Mesenchymal stem cell (in vitro differentiated cells and primary cell): ENCODE results near the gene P2RY2.
A peak's percentile ranks its signal among the peaks of the same experiment; 100 is the strongest.

Experiments used
- DNase-seq: peaks from one replicate; pipeline ENCODE4 v3.0.0-alpha.2; 2013
- H2AFZ ChIP-seq: one replicate; pipeline ENCODE4 v1.6.1; 2013; ENCODE audit warnings: low read depth, mild to moderate bottlenecking, control low read depth, inconsistent platforms, low read length, moderate library complexity
- H2AK5ac ChIP-seq: 2 replicates; pipeline ENCODE4 v1.6.1; 2013; ENCODE audit warnings: low read length, moderate library complexity, mild to moderate bottlenecking, inconsistent platforms; ENCODE audit not compliant: severe bottlenecking
- H2BK120ac ChIP-seq: one replicate; pipeline ENCODE4 v1.6.1; 2013; ENCODE audit warnings: low read depth, mild to moderate bottlenecking, inconsistent platforms, low read length, moderate library complexity
- H2BK12ac ChIP-seq, 2 experiments: one replicate each; pipeline ENCODE4 v1.6.1; 2013; ENCODE audit warnings: inconsistent platforms in 2 of 2, low read length in 2 of 2, mild to moderate bottlenecking in 2 of 2, moderate library complexity in 2 of 2, control low read depth in 1 of 2
- H2BK15ac ChIP-seq: one replicate; pipeline ENCODE4 v1.6.1; 2013; ENCODE audit warnings: mild to moderate bottlenecking, low read depth, inconsistent platforms; ENCODE audit not compliant: poor library complexity, severe bottlenecking
- H2BK5ac ChIP-seq: 2 replicates; pipeline ENCODE4 v1.6.1; 2013; ENCODE audit warnings: low read depth, mild to moderate bottlenecking, low read length, control low read depth, inconsistent platforms; ENCODE audit not compliant: poor library complexity, severe bottlenecking
- H3K14ac ChIP-seq, 2 experiments: one replicate each; pipeline ENCODE4 v1.6.1; 2013; ENCODE audit warnings: inconsistent platforms in 2 of 2, low read length in 2 of 2, control low read depth in 1 of 2, mild to moderate bottlenecking in 1 of 2, moderate library complexity in 1 of 2
- H3K18ac ChIP-seq, 2 experiments: one replicate each; pipeline ENCODE4 v1.6.1; 2013; ENCODE audit warnings: inconsistent platforms in 2 of 2, low read length in 2 of 2, control low read depth in 1 of 2, low read depth in 1 of 2, mild to moderate bottlenecking in 1 of 2
- H3K23ac ChIP-seq, 2 experiments: one replicate each; pipeline ENCODE4 v1.6.1; 2013; ENCODE audit warnings: inconsistent platforms in 2 of 2, low read length in 2 of 2, mild to moderate bottlenecking in 2 of 2, moderate library complexity in 2 of 2, control low read depth in 1 of 2
- H3K27ac ChIP-seq: 2 replicates; pipeline ENCODE4 v1.5.1; 2013; ENCODE audit warnings: mild to moderate bottlenecking, moderate library complexity, low read length, control low read depth, inconsistent platforms; ENCODE audit not compliant: poor library complexity, severe bottlenecking
- H3K27me3 ChIP-seq, 2 experiments: 2 replicates each; pipeline versions ENCODE4 v1.6.1 to v1.7.0; 2013; ENCODE audit warnings: low read length in 2 of 2, mild to moderate bottlenecking in 2 of 2, moderate library complexity in 2 of 2, control low read depth in 1 of 2, inconsistent platforms in 1 of 2; ENCODE audit not compliant: control insufficient read depth in 1 of 2, insufficient read depth in 1 of 2
- H3K36me3 ChIP-seq, 2 experiments: 2 replicates each; pipeline versions ENCODE4 v1.6.1 to v1.7.0; 2013; ENCODE audit warnings: low read length in 2 of 2, control low read depth in 1 of 2, inconsistent platforms in 1 of 2, low read depth in 1 of 2, mild to moderate bottlenecking in 1 of 2; ENCODE audit not compliant: insufficient read depth in 2 of 2, control insufficient read depth in 1 of 2
- H3K4ac ChIP-seq, 2 experiments: one replicate each; pipeline ENCODE4 v1.6.1; 2013; ENCODE audit warnings: inconsistent platforms in 2 of 2, low read length in 2 of 2, mild to moderate bottlenecking in 2 of 2, moderate library complexity in 2 of 2, control low read depth in 1 of 2, low read depth in 1 of 2
- H3K4me1 ChIP-seq: 2 replicates; pipeline ENCODE4 v1.6.1; 2013; ENCODE audit warnings: low read depth, low read length, control low read depth; ENCODE audit not compliant: control insufficient read depth, insufficient read depth
- H3K4me2 ChIP-seq: 2 replicates; pipeline ENCODE4 v1.6.1; 2013; ENCODE audit warnings: low read length, mild to moderate bottlenecking, inconsistent platforms; ENCODE audit not compliant: poor library complexity, severe bottlenecking
- H3K4me3 ChIP-seq, 2 experiments: 2 replicates each; pipeline versions ENCODE4 v1.5.1 to v1.7.0; 2013; ENCODE audit warnings: low read length in 2 of 2, mild to moderate bottlenecking in 2 of 2, control low read depth in 1 of 2, low read depth in 1 of 2; ENCODE audit not compliant: insufficient read depth in 1 of 2
- H3K79me1 ChIP-seq: replicated peaks from 2 replicates; pipeline ENCODE4 v1.6.1; 2013; ENCODE audit warnings: mild to moderate bottlenecking, control low read depth, low read length, inconsistent platforms; ENCODE audit not compliant: poor library complexity, severe bottlenecking
- H3K9ac ChIP-seq: 2 replicates; pipeline ENCODE4 v1.7.0; 2013; ENCODE audit warnings: mild to moderate bottlenecking, low read length, moderate library complexity
- H3K9me3 ChIP-seq: 2 replicates; pipeline ENCODE4 v1.7.0; 2013; ENCODE audit warnings: mild to moderate bottlenecking, low read length; ENCODE audit not compliant: control insufficient read depth
- H4K8ac ChIP-seq: one replicate; pipeline ENCODE4 v1.6.1; 2013; ENCODE audit warnings: inconsistent platforms, mild to moderate bottlenecking, low read length, moderate library complexity
- H4K91ac ChIP-seq: one replicate; pipeline ENCODE4 v1.6.1; 2013; ENCODE audit warnings: mild to moderate bottlenecking, low read length, inconsistent platforms
- WGBS: methylation state at CpG from one replicate; pipeline ENCODE4 v1.1.7; 2013; ENCODE audit warnings: mixed read lengths; 5-methylcytosine and 5-hydroxymethylcytosine counted together

P2RY2 gene

GRCh38 chr11:73176145-73176873 is 41.8 kb upstream of the P2RY2 start:
- H3K18ac ChIP-seq: no peak overlapping the region
- no peak overlapping the region for H2AK5ac ChIP-seq
- no peak overlapping the region for H4K91ac ChIP-seq
- H3K9me3 ChIP-seq: no peaks in the 10 kb centered on the region
- no peak overlapping the region for H3K9ac ChIP-seq
- H3K23ac ChIP-seq: peak overlapping the region in 1 of 2 experiments; percentile 51
- peak overlapping the region; percentile 53 for H2BK15ac ChIP-seq
- H3K27ac ChIP-seq: no peak overlapping the region
- no peak overlapping the region for H2BK5ac ChIP-seq
- H2AFZ ChIP-seq: no peak overlapping the region
- H4K8ac ChIP-seq: no peak overlapping the region
- H3K36me3 ChIP-seq: no peaks in the 10 kb centered on the region
- DNase-seq: no peak
- H3K4ac ChIP-seq: no peak overlapping the region
- H3K79me1 ChIP-seq: no peaks in the 10 kb centered on the region
- WGBS: 82% methylated on average over 5 of the region's 5 CpGs
- H3K4me3 ChIP-seq: no peak overlapping the region
- peak overlapping the region in 1 of 2 experiments; percentile 35 for H2BK12ac ChIP-seq
- H3K4me1 ChIP-seq: peaks cover 2% of the 10 kb centered on the region
- peaks cover 3 to 5% of the 10 kb centered on the region in 2 experiments for H3K27me3 ChIP-seq
- H3K14ac ChIP-seq: peak overlapping the region in 1 of 2 experiments; percentile 35
- no peak overlapping the region for H3K4me2 ChIP-seq
- H2BK120ac ChIP-seq: no peak overlapping the region

- Histone ChIP-seq H2BK15ac (peak overlapping the region; percentile 53), H3K4me3 (no peak overlapping the region), H3K79me1 (no peaks in the 10 kb centered on the region), H3K4me2 (no peak overlapping the region), H4K8ac (no peak overlapping the region), H2AK5ac (no peak overlapping the region), H4K91ac (no peak overlapping the region), H2AFZ (no peak overlapping the region), H3K36me3 (no peaks in the 10 kb centered on the region), H3K27ac (no peak overlapping the region), H2BK120ac (no peak overlapping the region), H3K4ac (no peak overlapping the region), H3K9ac (no peak overlapping the region), H2BK5ac (no peak overlapping the region), H3K14ac (no peak overlapping the region), H3K4me1 (peaks cover 2% of the 10 kb centered on the region), H3K9me3 (no peaks in the 10 kb centered on the region), H3K27me3 (peaks cover 3 to 5% of the 10 kb centered on the region in 2 experiments), H2BK12ac (peak overlapping the region in 1 of 2 experiments; percentile 35), H3K23ac (peak overlapping the region in 1 of 2 experiments; percentile 51), H3K18ac (no peak overlapping the region)
- DNase-seq: no peak
- no CpG with 5 or more reads among the region's 1 CpG for WGBS
Measured at GRCh38 chr11:73176874-73177155, 41.3 kb upstream of the P2RY2 start.

GRCh38 chr11:73177380-73177777 is 40.7 kb upstream of the P2RY2 start:
- no peaks in the 10 kb centered on the region for H3K79me1 ChIP-seq
- no peak overlapping the region for H2AK5ac ChIP-seq
- no peak overlapping the region for H2BK5ac ChIP-seq
- no peak overlapping the region for H3K27ac ChIP-seq
- H4K8ac ChIP-seq: no peak overlapping the region
- no peak overlapping the region for H3K4ac ChIP-seq
- H3K27me3 ChIP-seq: peaks cover 3 to 5% of the 10 kb centered on the region in 2 experiments
- no peak overlapping the region for H3K14ac ChIP-seq
- H3K9me3 ChIP-seq: no peaks in the 10 kb centered on the region
- DNase-seq: no peak
- no peak overlapping the region for H3K4me2 ChIP-seq
- peaks cover 2% of the 10 kb centered on the region for H3K4me1 ChIP-seq
- H4K91ac ChIP-seq: no peak overlapping the region
- no peak overlapping the region for H2BK15ac ChIP-seq
- H3K36me3 ChIP-seq: no peaks in the 10 kb centered on the region
- no peak overlapping the region for H3K23ac ChIP-seq
- WGBS: 96% methylated on average over 3 of the region's 3 CpGs
- H2AFZ ChIP-seq: no peak overlapping the region
- H2BK12ac ChIP-seq: no peak overlapping the region
- no peak overlapping the region for H3K18ac ChIP-seq
- H3K4me3 ChIP-seq: no peak overlapping the region
- no peak overlapping the region for H2BK120ac ChIP-seq
- H3K9ac ChIP-seq: peak overlapping the region; percentile 51

- no peak overlapping the region for H3K18ac ChIP-seq
- H3K27me3 ChIP-seq: peaks cover 3 to 5% of the 10 kb centered on the region in 2 experiments
- no peaks in the 10 kb centered on the region for H3K36me3 ChIP-seq
- no peaks in the 10 kb centered on the region for H3K79me1 ChIP-seq
- H2BK15ac ChIP-seq: no peak overlapping the region
- no peak overlapping the region for H3K4ac ChIP-seq
- peak overlapping the region; percentile 51 for H3K9ac ChIP-seq
- no peak overlapping the region for H4K8ac ChIP-seq
- no peak overlapping the region for H2BK120ac ChIP-seq
- H2BK5ac ChIP-seq: no peak overlapping the region
- no peak overlapping the region for H3K14ac ChIP-seq
- peaks cover 2% of the 10 kb centered on the region for H3K4me1 ChIP-seq
- no peak overlapping the region for H3K27ac ChIP-seq
- H2BK12ac ChIP-seq: no peak overlapping the region
- H3K9me3 ChIP-seq: no peaks in the 10 kb centered on the region
- 60% methylated on average over 14 of the region's 15 CpGs for WGBS
- peak; percentile 70 for DNase-seq
- H4K91ac ChIP-seq: no peak overlapping the region
- H3K4me3 ChIP-seq: no peak overlapping the region
- no peak overlapping the region for H2AFZ ChIP-seq
- H2AK5ac ChIP-seq: peak overlapping the region; percentile 67
- H3K23ac ChIP-seq: no peak overlapping the region
- no peak overlapping the region for H3K4me2 ChIP-seq
Measured at GRCh38 chr11:73177778-73178539, 40.1 kb upstream of the P2RY2 start.
